Renal pelvis (tissue), 4 donors: Measurements from ENCODE around the gene PLEK2. TPM values are rescaled to one million over a fixed set of nuclear protein-coding genes. Genes with fewer than 3 reads are reported as not detected.
"Not testable (repeated sequence)": the region's sequence is repeated elsewhere in the genome, so short reads cannot be mapped to it uniquely, and the experiment has no call there.

Experiments used
- DNase-seq: peaks from one replicate; pipeline ENCODE4 v3.0.0-alpha.2; 2013
- polyA plus RNA-seq, 3 donors: library from polyadenylated mRNA; unstranded; fragments of 120-200 nt; gene quantifications; one replicate each; pipeline ENCODE4 v1.2.1, GENCODE V29; 2013; ENCODE audit not compliant: insufficient read length in 3 of 3

PLEK2 gene
- polyA plus RNA-seq, 3 donors = 1.3 to 3.1 (median 2.2) TPM

GRCh38 chr14:67429510-67430205 lies 17.7 kb upstream of the PLEK2 start:
- DNase-seq = no peak

DNA sequence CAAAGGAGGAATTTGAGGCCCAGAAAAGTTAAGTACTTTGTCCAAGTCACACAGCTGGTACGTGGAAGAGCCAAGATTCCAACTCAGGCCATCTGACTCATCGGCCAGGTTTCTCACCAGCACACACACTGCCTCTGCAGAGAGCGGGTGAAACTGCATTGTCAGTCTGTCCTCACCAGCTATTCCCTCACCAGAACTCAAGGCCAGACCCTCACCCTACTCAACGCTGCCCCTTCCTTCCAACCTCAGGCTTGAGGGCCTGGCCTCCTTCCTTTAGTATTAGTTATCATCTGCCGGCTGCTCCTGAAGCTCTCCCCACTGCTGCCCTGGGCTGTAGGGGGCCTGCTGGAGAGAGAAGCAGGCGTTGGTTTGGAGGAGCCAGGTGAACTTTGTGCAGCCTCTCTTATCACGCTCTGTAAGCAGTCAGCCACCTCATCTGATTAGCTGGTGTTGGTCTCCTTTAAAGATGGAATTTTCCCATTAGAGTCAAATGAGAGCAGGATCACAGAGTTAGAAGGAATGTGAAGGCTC lies 16.6 kb upstream of the PLEK2 start:
- no peak for DNase-seq

GRCh38 chr14:67426983-67427606 lies 15.1 kb upstream of the PLEK2 start:
- DNase-seq = peak; percentile 78

GRCh38 chr14:67426161-67426560 lies 14.2 kb upstream of the PLEK2 start:
- DNase-seq = no peak

DNA sequence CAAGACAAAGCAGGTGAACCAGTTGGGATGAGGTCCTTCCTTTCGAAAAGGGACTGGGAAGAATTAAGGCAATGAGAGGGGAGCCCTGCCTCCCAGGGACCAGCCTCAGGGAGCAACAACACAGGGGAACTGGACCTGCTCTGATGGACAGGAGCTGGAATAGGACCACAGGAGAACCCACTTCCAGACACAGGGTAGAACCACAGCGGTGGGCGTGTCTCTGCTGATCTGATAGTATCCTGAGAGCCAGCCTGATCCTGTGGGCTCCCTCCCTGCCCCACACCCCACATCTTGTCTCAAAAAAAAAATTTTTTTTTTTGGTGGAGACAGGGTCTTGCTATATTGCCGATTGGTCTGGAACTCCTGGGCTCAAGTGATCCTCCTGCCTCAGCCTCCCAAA lies 13.6 kb upstream of the PLEK2 start:
- DNase-seq = no peak

- no peak for DNase-seq
These were observed 12.6 kb upstream of the PLEK2 start for GRCh38 chr14:67424539-67424938.

- DNase-seq = no peak
These were observed 11.5 kb upstream of the PLEK2 start for GRCh38 chr14:67423424-67423823.

DNA sequence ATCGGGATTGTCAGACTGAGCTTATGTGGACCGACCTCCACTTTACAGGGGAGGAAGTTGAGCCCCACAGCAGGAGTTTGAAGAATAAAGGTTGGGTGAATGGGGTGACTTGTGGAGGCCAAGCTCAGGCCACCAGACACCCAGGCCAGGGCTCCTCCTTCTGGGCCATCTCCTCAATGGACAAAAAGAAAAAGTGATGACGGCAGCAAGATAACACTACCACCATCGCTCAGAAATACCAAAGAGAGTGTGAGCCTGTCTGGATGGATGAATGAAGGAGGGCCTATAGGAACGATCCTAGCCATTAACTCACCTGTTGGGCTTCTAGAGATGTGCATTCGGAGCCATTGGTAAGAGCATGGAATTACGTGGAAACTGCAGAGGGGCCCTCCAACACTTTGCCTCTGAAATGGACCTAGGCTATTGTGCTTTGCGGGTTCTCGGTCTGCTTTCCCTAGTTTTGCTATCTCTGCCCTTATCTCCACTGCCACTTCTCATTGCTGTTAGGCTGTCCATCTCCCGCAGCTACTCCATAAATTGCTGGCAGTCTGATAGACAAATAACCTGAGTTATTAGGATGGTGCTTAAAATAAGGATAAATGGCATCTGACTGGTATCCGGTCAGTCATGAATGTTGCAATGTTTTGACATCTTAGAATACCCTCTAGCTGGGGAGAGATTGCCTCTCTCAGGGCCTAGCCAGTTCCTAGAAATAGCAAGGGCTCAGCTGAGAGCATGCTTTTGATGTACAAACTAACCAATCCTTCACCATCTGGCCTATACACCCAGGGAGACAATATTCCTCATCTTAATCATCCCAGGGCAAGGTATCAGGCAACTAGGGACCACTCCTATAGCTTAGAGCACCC lies 9.6 kb upstream of the PLEK2 start:
- DNase-seq = no peak

GRCh38 chr14:67420102-67420739 lies 8.3 kb upstream of the PLEK2 start:
- no peak for DNase-seq

- DNase-seq = no peak
These were observed 6.6 kb upstream of the PLEK2 start for GRCh38 chr14:67418401-67419191.

DNA sequence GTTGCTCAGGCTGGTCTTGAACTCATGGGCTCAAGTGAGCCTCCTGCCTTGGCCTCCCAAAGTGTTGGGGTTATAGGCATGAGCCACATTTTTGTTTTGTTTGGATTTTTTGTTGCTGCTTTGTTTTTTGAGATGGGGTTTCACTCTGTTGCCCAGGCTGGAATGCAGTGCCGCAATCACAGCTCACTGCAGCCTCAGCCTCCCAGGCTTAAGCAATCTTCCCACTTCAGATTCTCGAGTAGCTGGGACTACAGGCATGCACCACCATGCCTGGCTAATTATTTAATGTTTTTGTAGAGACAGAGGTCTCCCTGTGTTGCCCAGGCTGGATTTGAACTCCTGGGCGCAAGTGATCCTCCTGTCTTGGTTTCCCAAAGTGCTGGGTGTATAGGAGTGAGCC lies 5.7 kb upstream of the PLEK2 start:
- no peak for DNase-seq

DNA sequence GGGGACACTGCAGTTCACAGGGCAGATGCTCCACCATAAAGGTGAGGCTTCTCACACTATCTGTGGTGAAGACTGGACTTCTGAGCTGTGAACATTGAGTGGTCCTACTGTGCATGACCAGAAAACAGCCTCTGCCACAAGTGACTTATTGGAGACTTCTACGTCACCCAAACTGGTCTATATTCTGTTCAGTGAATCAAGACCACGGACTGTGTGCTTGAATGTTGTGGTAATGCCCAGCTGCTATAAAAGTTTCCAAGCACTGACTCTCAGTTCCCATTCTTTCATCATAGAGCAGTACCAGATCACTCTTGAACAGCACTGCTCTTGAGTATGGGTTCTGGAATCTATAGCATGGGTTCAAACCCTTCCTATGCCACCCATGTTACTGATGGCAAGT lies 4.8 kb upstream of the PLEK2 start:
- no peak for DNase-seq

GRCh38 chr14:67416085-67416484 lies 4.1 kb upstream of the PLEK2 start:
- DNase-seq = no peak

GRCh38 chr14:67415610-67416009 lies 3.6 kb upstream of the PLEK2 start:
- not testable (repeated sequence) for DNase-seq

DNA sequence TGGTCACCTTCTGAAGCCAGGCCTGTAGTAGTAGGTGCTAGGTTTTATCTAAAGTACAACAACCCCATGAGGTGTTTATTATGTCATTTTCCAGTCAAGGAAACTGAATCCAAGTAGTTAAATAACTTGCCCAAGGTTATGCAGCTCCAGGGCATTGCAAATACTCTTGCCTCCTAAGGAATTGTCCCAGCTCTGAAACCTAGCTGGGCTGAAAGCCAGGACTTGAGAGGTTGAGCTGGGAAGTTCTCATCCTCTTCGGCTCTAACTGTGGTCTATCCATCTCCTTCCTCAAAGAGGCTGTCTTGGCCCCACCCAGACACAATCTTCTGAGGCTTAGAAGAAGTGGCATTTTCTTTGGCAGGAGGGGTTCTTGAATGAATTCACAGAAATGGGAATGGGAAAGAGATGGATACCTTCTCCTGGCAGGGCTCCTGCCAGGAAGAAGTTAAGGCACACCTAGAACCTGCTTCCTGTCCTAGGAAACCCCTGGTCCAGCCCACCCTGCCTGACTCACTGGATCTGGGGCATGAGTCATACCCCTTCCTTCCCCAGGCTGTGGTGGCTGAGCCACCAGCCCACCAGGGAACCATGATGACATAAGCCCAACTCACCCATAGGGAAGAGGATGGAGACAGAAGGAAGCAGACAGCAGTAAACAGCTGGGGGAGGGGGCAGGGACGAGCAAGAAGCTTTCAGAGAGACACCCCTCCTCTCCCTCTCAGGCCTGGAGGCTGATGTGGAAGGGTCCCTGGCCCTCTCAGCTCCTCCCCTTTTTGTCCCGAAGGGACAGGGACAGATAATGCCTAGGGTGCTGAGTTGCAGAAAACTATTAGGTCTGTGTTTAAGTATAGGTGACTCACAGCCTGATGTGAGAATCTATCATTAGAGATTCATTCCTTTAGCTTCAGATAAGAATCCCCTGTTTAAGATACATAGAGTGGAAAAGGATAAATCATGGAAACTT lies 2.1 kb upstream of the PLEK2 start:
- DNase-seq = no peak

- DNase-seq = no peak
These were observed 595 bp downstream of the PLEK2 start for GRCh38 chr14:67411370-67411769.

DNA sequence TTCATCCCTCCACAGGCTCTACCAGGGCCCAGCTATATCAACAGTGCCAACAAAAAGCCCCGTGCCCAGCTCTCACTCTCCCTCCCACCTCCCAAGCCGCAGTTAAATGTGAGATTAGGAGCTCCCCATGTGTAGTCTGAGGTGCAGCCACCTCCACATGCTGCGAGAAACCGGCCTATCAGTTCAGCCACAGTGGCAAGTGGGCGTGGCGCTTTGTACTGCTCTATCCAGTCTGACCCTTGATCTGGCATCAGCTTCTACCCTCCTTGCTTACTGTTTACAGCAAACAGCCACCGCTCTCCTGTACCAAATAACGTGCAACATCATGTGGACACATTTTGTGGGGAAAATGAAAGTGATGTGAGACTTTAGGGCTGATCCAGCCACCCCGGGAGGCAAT lies 1.7 kb downstream of the PLEK2 start:
- DNase-seq = no peak

GRCh38 chr14:67409461-67409860 lies 2.5 kb downstream of the PLEK2 start:
- no peak for DNase-seq

DNA sequence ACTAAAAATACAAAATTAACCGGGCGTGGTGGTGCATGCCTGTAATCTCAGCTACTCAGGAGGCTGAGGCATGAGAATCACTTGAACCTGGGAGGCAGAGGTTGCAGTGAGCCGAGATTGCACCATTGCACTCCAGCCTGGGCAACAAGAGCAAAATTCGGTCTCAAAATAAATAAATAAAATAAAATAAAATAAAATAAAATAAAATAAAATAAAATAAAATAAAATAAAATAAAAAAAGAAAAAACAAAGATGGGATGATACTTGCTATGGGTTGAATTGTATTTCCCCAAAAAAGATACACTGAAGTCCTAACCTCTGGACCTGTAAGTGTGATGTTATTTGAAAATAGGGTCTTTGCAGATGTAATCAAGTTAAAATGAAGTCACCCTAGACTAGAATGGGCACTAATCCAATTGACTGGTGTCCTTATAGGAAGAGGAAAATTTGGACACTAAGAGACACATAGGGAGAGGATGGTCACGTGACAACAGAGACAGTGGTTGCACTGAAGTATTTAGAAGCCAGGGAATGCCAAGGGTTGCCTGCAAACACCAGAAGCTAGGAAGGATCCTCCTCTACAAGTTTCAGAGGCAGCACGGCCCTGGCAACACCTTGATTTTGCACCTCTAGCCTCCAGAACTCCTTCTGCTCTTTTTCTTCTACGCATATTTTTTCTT lies 3.7 kb downstream of the PLEK2 start:
- DNase-seq = not testable (repeated sequence)
